Activated CD4-positive, alpha-beta T cell treated with anti-CD3 and anti-CD28 coated beads, Interleukin-2, amount 10 ng/mL, durations not matched to agents 7 days and 5 days (primary cell): ENCODE measurements around the gene NR4A1. TPM values are rescaled to one million over a fixed set of nuclear protein-coding genes. Genes with fewer than 3 reads are reported as not detected.

ENCODE experiments used
- CTCF ChIA-PET: fragments of 350-600 bp; sonication (Branson Sonifier 250); formaldehyde crosslinking; loops from one replicate; lab custom pipeline; 2021; ENCODE audit warnings: antibody characterized with exemption; lab: Charles Lee
- POLR2A ChIA-PET: fragments of 350-600 bp; sonication (Branson Sonifier 250); formaldehyde crosslinking; loops from one replicate; lab custom pipeline; 2021; ENCODE audit warnings: antibody characterized with exemption; lab: Charles Lee
- DNase-seq: peaks from one replicate; pipeline ENCODE4 v3.0.0-alpha.2; 2020
- H3K27ac Mint-ChIP-seq: one replicate; pipeline ENCODE4 v1.8.0; 2021; ENCODE audit warnings: mild to moderate bottlenecking, moderate library complexity, mixed read lengths
- H3K27me3 Mint-ChIP-seq: one replicate; pipeline ENCODE4 v1.8.0; 2021; ENCODE audit warnings: mixed read lengths
- H3K36me3 Mint-ChIP-seq: one replicate; pipeline ENCODE4 v1.8.0; 2021; ENCODE audit warnings: low read depth, mixed read lengths
- H3K4me1 Mint-ChIP-seq: one replicate; pipeline ENCODE4 v1.8.0; 2021; ENCODE audit warnings: mixed read lengths
- H3K4me3 Mint-ChIP-seq: one replicate; pipeline ENCODE4 v1.8.0; 2021; ENCODE audit warnings: mild to moderate bottlenecking, moderate library complexity, mixed read lengths
- H3K9me3 Mint-ChIP-seq: one replicate; pipeline ENCODE4 v1.8.0; 2021; ENCODE audit warnings: mixed read lengths
- total RNA-seq, 2 experiments: library from RNA; stranded (reverse); gene quantifications; one replicate each; pipeline ENCODE4 v1.2.3, GENCODE V29; 2021

NR4A1 gene
- 1 to 10 TPM; 2.1 to 2.7 TPM for total RNA-seq

DNA sequence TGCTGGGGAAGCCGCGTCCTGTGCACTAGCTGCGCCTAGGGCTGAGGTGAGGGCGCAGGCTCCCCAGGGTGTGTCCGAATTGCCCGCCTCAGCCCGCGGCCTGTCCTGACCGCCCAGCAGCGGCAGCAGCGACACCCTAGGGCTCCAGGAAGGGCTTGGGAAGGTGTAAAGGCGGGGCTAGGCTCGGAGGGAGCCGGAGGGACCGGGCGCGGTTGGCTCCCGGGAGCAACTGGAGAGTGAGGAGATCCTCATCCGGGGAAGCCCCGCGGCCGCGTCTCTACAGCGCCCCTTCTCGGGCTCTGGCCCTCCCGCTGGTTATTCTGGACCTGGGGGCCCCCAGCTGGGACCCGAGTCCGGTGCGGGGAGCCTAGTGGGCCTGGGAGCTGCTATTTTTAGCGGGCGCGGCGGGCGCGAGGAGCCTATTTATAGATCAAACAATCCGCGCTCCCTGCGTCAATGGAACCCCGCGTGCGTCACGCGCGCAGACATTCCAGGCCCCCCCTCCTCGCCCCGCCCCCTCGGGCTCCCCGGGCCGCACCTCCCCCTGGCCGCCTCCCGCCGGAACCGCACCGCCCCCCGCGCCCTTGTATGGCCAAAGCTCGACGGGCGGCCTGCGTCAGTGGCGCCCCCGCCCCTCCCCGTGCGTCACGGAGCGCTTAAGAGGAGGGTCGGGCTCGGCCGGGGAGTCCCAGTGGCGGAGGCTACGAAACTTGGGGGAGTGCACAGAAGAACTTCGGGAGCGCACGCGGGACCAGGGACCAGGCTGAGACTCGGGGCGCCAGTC, at the start of gene NR4A1:
Gene NR4A1 (plus strand): TSS at position 685 of the 784 bp plus-strand sequence. CDS start 2,887 bp downstream, outside the sequence.
- Mint-ChIP-seq H3K4me3 (peak within 1 kb of the TSS; percentile 86), H3K4me1 (peaks cover 46% of the 10 kb centered on the region), H3K27me3 (peaks cover 9% of the 10 kb centered on the region), H3K9me3 (no peaks in the 10 kb centered on the region), H3K36me3 (no peaks in the 10 kb centered on the region), H3K27ac (peak within 1 kb of the TSS; percentile 97)
- ChIA-PET CTCF (interaction anchor here (0.9 to 2.4 kb wide), 10 partner anchors 8 to 28 kb away, joined by 3 to 23 read pairs (median 6); partner anchors contain the start of gene ATG101), POLR2A (interaction anchor here (1.0 kb wide), 1 partner anchor 19 kb away, joined by 3 read pairs; the partner anchor contains the start of gene ATG101)
- DNase-seq = peak; percentile 97

DNA sequence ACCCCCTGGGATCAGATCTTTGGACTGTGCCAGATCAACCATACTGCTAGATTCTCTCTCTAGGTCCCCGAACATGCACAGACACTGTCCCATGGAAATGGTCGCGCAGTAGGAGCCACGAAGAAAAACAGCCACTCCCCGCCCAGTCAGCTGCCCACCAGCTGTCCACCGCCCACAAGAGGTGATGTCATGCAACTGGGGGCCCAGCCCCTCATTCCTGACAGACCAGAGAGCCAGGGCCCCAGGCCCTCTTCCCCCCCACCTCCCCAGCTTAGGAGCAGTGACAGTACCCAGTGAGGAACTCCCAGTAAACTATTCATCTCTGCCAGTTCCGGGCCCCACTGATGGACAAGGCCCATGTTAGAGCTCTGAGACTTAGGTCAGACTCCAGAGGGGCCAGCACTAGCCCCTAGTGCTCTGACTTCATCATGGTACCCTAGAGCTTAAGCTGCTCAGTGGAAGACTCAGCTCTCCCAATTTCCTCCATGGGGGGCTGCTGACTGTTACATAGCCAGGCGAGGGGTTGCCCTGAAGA, 48.2 kb upstream of the NR4A1 start:
- POLR2A ChIA-PET = no interaction called here

GRCh38 chr12:52003591-52003990, 47.7 kb upstream of the NR4A1 start:
- H3K4me1 Mint-ChIP-seq = peaks cover 19% of the 10 kb centered on the region
- H3K27ac Mint-ChIP-seq = no peak overlapping the region
- peaks cover 28% of the 10 kb centered on the region for H3K27me3 Mint-ChIP-seq
- H3K36me3 Mint-ChIP-seq = no peaks in the 10 kb centered on the region
- POLR2A ChIA-PET = interaction anchor here (0.8 kb wide), 1 partner anchor 118 kb away, joined by 3 read pairs; no protein-coding TSS in a partner anchor
- DNase-seq = no peak
- no peak overlapping the region for H3K4me3 Mint-ChIP-seq
- CTCF ChIA-PET = interaction anchor here (0.9 to 9.3 kb wide), 5 partner anchors 11 to 66 kb away, joined by 3 to 168 read pairs (median 4); partner anchors contain the start of gene ATG101
- no peaks in the 10 kb centered on the region for H3K9me3 Mint-ChIP-seq

More for the DNA sequence above, 48.2 kb upstream of the NR4A1 start:
- no peak overlapping the region for H3K27ac Mint-ChIP-seq
- no peaks in the 10 kb centered on the region for H3K9me3 Mint-ChIP-seq
- peaks cover 14% of the 10 kb centered on the region for H3K4me1 Mint-ChIP-seq
- no peak for DNase-seq
- H3K36me3 Mint-ChIP-seq = no peaks in the 10 kb centered on the region
- peaks cover 25% of the 10 kb centered on the region for H3K27me3 Mint-ChIP-seq
- no peak overlapping the region for H3K4me3 Mint-ChIP-seq
- CTCF ChIA-PET = interaction anchor here (0.9 to 9.3 kb wide), 4 partner anchors 10 to 67 kb away, joined by 3 to 168 read pairs (median 19); partner anchors contain the start of gene ATG101

- no peak overlapping the region for H3K27ac Mint-ChIP-seq
- no peaks in the 10 kb centered on the region for H3K9me3 Mint-ChIP-seq
- DNase-seq = no peak
- peaks cover 28% of the 10 kb centered on the region for H3K27me3 Mint-ChIP-seq
- peaks cover 19% of the 10 kb centered on the region for H3K4me1 Mint-ChIP-seq
- no peak overlapping the region for H3K4me3 Mint-ChIP-seq
- ChIA-PET CTCF (interaction anchor here (0.9 to 9.3 kb wide), 5 partner anchors 11 to 66 kb away, joined by 3 to 168 read pairs (median 4); partner anchors contain the start of gene ATG101), POLR2A (interaction anchor here (0.8 kb wide), 1 partner anchor 117 kb away, joined by 3 read pairs; no protein-coding TSS in a partner anchor)
- no peaks in the 10 kb centered on the region for H3K36me3 Mint-ChIP-seq
These were observed 47.1 kb upstream of the NR4A1 start for GRCh38 chr12:52004042-52004648.

DNA sequence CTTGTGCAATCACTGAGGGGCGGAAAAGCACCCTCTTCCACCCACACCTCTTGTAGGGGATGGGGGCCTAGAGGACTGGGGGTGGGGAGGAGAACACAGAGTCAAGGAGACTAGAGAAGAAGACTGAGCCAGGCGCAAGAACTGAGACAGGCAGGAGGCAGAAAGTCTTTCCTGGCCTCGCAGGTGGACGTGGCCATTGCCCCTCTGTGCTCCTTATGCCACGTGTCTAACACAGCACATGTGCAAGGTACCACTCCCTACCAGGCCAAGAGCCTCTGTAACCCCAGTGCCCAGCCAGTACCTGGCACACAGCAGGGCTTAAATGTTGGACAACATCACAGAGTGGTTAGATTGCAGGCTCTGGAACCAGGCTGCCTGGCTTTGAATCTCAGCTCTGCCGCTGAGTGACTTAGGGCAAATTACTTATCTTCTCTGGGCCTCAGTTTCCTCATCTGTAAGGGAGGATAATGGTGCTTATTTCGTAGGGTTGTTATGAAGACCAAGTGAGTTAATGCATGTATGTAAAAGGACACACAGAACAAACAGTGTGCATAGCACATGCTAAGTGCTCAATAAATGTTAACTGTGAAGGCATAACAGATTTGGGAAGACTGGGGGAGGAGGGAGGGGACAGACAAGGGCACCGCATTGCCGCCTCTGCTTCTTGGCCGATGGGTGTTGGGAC, 45.9 kb upstream of the NR4A1 start:
- peak overlapping the region; percentile 75 for H3K4me3 Mint-ChIP-seq

GRCh38 chr12:52005903-52006703, 45.1 kb upstream of the NR4A1 start:
- no peak for DNase-seq
- Mint-ChIP-seq H3K27ac (peak overlapping the region; percentile 80), H3K4me3 (peak overlapping the region; percentile 75), H3K4me1 (peaks cover 19% of the 10 kb centered on the region), H3K36me3 (no peaks in the 10 kb centered on the region), H3K9me3 (no peaks in the 10 kb centered on the region), H3K27me3 (peaks cover 28% of the 10 kb centered on the region)
- ChIA-PET POLR2A (no interaction called here), CTCF (interaction anchor here (1.1 to 9.3 kb wide), 5 partner anchors 13 to 29 kb away, joined by 3 to 168 read pairs (median 4); no protein-coding TSS in a partner anchor)

More for the DNA sequence above, 45.9 kb upstream of the NR4A1 start:
- ChIA-PET POLR2A (no interaction called here), CTCF (interaction anchor here (1.1 to 9.3 kb wide), 5 partner anchors 12 to 28 kb away, joined by 3 to 168 read pairs (median 4); no protein-coding TSS in a partner anchor)
- Mint-ChIP-seq H3K36me3 (no peaks in the 10 kb centered on the region), H3K27me3 (peaks cover 28% of the 10 kb centered on the region), H3K4me1 (peaks cover 19% of the 10 kb centered on the region), H3K9me3 (no peaks in the 10 kb centered on the region), H3K27ac (no peak overlapping the region)
- no peak for DNase-seq

DNA sequence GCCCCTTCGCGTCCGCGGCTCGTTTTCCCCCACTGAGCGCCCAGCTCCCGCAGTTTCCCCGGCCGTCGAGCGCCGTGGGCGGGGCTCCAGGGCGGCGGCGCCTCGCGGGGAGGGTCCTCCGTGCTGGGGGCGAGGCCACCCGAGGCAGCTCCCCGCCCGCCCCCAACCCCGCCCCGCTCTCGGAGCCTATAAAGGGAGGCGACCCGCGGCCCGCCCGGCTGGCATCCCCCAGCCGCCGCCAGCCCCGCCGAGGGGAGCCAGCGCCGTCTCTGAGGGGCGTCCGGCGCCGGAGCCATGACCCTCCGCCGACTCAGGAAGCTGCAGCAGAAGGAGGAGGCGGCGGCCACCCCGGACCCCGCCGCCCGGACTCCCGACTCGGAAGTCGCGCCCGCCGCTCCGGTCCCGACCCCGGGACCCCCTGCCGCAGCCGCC, 44.5 kb upstream of the NR4A1 start, which contains the start of gene TAMALIN:
Gene TAMALIN (plus strand): TSS at position 221 of the 432 bp plus-strand sequence. CDS start 74 bp downstream, at position 295.
- peak; percentile 74 for DNase-seq
- POLR2A ChIA-PET = no interaction called here
- Mint-ChIP-seq H3K27ac (peak within 1 kb of the TSS; percentile 83), H3K9me3 (no peaks in the 10 kb centered on the region), H3K4me1 (peaks cover 19% of the 10 kb centered on the region), H3K27me3 (peaks cover 28% of the 10 kb centered on the region), H3K4me3 (peak within 1 kb of the TSS; percentile 78), H3K36me3 (no peaks in the 10 kb centered on the region)
- CTCF ChIA-PET = interaction anchor here (0.6 to 9.3 kb wide), 7 partner anchors 14 to 595 kb away, joined by 3 to 168 read pairs (median 4); no protein-coding TSS in a partner anchor

DNA sequence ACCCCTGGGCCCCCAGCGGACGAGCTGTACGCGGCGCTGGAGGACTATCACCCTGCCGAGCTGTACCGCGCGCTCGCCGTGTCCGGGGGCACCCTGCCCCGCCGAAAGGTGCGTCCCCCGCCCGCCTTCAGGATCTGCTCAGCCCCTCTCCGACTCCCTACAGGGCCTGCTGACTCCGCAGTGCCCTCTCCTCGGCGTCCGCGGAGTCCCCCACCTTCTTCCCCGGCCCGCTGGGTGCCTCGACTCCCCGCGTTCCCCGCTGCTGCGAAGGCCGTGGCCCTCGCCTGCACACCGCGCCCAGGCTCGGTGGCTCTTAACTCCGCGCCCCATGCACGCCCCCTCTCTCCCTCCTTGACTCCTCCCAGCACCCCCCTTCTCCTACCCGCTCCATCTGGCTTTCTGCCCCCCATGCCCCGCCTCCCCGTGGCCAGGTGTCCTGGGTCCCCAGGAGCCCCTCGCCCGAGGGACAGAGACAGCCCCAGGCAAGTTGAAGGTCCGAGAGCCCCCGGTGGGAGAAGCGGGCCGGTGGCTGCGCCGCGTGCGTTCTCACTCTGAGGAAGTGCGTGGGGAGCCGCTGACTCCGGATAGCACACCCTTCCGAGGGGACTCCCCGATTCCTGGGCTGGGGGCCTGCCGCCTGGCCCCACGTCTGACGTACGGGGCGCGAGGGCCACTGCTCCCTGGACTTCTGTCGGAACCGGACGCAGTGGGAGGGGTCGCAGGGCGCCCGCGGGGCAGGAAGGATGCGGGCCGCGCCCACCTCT, 43.9 kb upstream of the NR4A1 start:
- Mint-ChIP-seq H3K9me3 (no peaks in the 10 kb centered on the region), H3K36me3 (no peaks in the 10 kb centered on the region), H3K27me3 (peaks cover 28% of the 10 kb centered on the region), H3K4me3 (peak overlapping the region; percentile 78), H3K4me1 (peaks cover 19% of the 10 kb centered on the region), H3K27ac (peak overlapping the region; percentile 83)
- peak; percentile 34 for DNase-seq
- ChIA-PET POLR2A (no interaction called here), CTCF (interaction anchor here (0.6 to 9.3 kb wide), 7 partner anchors 14 to 596 kb away, joined by 3 to 168 read pairs (median 3); no protein-coding TSS in a partner anchor)

DNA sequence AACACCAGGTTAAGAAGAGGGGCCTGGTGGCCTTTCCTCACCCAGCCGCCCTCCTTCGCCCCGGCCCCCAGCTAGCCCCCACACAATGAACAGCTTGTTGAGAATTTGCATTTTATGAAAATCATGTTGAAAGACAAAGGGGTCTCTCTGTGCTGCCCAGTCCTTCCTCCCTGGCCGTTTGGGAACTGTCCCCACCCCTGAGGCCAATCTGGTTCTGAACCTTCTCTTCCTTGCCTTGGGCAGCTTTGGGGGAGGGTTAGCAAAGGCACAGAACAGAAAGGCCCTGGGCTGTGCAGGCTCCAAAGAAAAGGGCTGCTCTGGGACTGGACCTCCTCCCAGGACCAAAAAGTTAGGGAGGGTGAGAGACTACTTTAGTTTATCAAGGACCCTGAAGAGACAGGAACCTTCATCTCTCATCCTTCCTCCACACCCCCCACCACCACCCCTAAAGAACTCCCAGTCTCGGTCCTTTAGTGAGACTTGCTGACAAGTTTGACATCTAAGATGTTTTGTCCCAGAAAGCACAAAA, 43.2 kb upstream of the NR4A1 start:
- no peaks in the 10 kb centered on the region for H3K9me3 Mint-ChIP-seq
- CTCF ChIA-PET = interaction anchor here (0.9 to 9.3 kb wide), 3 partner anchors 14 to 59 kb away, joined by 3 to 168 read pairs (median 3); no protein-coding TSS in a partner anchor
- peaks cover 28% of the 10 kb centered on the region for H3K27me3 Mint-ChIP-seq
- H3K4me3 Mint-ChIP-seq = peak overlapping the region; percentile 78
- no peak overlapping the region for H3K27ac Mint-ChIP-seq
- H3K36me3 Mint-ChIP-seq = no peaks in the 10 kb centered on the region
- H3K4me1 Mint-ChIP-seq = peaks cover 19% of the 10 kb centered on the region
- POLR2A ChIA-PET = interaction anchor here (0.9 kb wide), 1 partner anchor 15 kb away, joined by 3 read pairs; no protein-coding TSS in a partner anchor
- no peak for DNase-seq

DNA sequence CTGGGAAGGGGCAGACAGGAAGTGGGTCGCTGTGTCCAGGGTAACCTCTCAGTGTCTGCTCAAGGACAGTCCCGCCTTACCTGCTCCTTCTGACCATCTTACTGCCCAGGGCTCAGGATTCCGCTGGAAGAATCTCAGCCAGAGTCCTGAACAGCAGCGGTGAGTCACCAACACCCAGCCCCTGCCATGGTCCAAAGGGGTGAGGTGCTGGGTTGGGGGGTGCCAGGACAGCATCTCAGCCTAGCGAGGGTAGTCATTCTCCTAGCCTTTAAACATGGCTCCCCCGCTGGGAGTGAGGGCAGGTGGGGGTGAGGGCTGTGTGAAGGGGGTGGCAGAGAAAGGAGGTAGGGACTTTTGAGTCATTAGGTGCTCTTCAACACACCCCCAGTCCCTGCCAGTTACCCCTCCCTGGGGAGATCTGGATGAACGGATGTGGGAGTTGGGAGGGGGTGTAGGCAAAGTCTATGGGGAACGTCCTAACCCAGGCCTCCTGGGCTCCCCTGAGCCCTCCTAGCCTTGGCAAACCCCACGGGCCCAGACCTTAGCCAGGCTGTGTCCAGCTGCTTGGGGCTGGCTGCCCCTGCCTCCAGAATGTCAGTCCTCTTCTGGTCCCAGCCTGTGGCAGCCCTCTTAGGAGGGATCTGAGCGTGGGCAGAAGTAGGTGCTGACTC, 42.0 kb upstream of the NR4A1 start:
- CTCF ChIA-PET = interaction anchor here (1.1 to 9.3 kb wide), 3 partner anchors 13 to 23 kb away, joined by 3 to 168 read pairs (median 4); no protein-coding TSS in a partner anchor
- no peak overlapping the region for H3K4me3 Mint-ChIP-seq
- H3K27ac Mint-ChIP-seq = no peak overlapping the region
- H3K27me3 Mint-ChIP-seq = peaks cover 25% of the 10 kb centered on the region
- H3K36me3 Mint-ChIP-seq = no peaks in the 10 kb centered on the region
- POLR2A ChIA-PET = no interaction called here
- H3K9me3 Mint-ChIP-seq = no peaks in the 10 kb centered on the region
- DNase-seq = no peak
- H3K4me1 Mint-ChIP-seq = peaks cover 19% of the 10 kb centered on the region
